ENCODE data around the gene EPHB6.

EPHB6 gene

DNA sequence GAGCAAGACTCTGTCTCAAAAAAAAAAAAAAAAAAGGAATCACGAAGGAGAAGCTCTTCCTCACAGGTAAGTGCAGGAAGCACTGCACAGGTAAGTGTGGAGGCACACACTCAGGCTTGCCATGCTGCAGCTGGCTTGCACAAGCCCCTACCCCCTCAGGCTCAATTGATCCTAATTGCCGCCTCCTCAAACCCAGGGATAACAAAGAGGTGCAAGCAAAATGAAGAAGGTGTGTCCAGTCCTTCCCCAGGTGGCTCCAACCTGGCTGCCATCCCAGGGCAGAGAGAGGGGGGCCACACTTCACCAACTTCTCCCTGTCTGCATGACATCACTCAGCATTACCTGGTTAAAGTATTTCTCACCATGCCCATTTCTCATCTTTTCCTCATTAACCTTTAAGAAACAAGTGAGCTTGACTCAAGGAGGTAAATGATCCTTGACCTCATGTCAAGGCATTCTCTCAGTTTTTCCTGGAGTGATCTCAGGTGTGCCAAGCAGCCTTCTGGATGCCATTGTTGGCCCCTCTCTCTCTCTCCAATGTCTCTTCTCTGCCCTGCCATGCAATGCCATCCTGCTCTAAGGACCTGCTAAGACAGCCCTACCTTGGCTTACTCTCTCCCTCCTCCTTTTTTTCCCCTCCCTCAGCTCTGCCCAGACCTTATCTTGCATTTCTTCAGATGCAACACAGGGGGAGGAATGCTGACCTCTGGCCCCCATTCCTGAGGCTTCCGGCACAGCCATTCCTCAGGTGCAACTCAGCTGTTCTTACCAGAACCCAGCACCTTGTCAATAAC lies 43.7 kb downstream of the EPHB6 start:
- Histone ChIP-seq H3K4me1 (ENCODE audit: control insufficient read depth, insufficient read depth, low read length, unreplicated experiment) (no peaks in the 10 kb centered on the region), H3K36me3 (ENCODE audit: insufficient read depth, low read length) (no peaks in the 10 kb centered on the region), H3K79me2 (ENCODE audit: control insufficient read depth, insufficient read depth, low read length, unreplicated experiment) (no peaks in the 10 kb centered on the region), H3K4me3 (ENCODE audit: low read depth, low read length) (no peak overlapping the region), H3K27ac (ENCODE audit: low read depth, low read length) (no peak overlapping the region), H2AFZ (ENCODE audit: low read length, unreplicated experiment) (no peak overlapping the region), H3K27me3 (ENCODE audit: insufficient read depth, low read length) (peaks cover 35% of the 10 kb centered on the region)

GRCh38 chr7:142899661-142900060 lies 44.8 kb downstream of the EPHB6 start:
- Histone ChIP-seq H3K27ac (ENCODE audit: low read depth, low read length) (no peak overlapping the region), H3K27me3 (ENCODE audit: insufficient read depth, low read length) (peaks cover 32% of the 10 kb centered on the region), H3K4me3 (ENCODE audit: low read depth, low read length) (no peak overlapping the region), H2AFZ (ENCODE audit: low read length, unreplicated experiment) (no peak overlapping the region), H3K79me2 (ENCODE audit: control insufficient read depth, insufficient read depth, low read length, unreplicated experiment) (no peaks in the 10 kb centered on the region), H3K4me1 (ENCODE audit: control insufficient read depth, insufficient read depth, low read length, unreplicated experiment) (no peaks in the 10 kb centered on the region), H3K36me3 (ENCODE audit: insufficient read depth, low read length) (no peaks in the 10 kb centered on the region)

- no peak overlapping the region for H2AFZ ChIP-seq (ENCODE audit: low read length, unreplicated experiment)
- H3K4me1 ChIP-seq (ENCODE audit: control insufficient read depth, insufficient read depth, low read length, unreplicated experiment), result no peaks in the 10 kb centered on the region
- H3K79me2 ChIP-seq (ENCODE audit: control insufficient read depth, insufficient read depth, low read length, unreplicated experiment), result no peaks in the 10 kb centered on the region
- no peak overlapping the region for H3K4me3 ChIP-seq (ENCODE audit: low read depth, low read length)
- H3K27ac ChIP-seq (ENCODE audit: low read depth, low read length), result no peak overlapping the region
- H3K27me3 ChIP-seq (ENCODE audit: insufficient read depth, low read length), result peaks cover 23% of the 10 kb centered on the region
- H3K36me3 ChIP-seq (ENCODE audit: insufficient read depth, low read length), result no peaks in the 10 kb centered on the region
These were observed 46.8 kb downstream of the EPHB6 start for GRCh38 chr7:142901426-142902259.

DNA sequence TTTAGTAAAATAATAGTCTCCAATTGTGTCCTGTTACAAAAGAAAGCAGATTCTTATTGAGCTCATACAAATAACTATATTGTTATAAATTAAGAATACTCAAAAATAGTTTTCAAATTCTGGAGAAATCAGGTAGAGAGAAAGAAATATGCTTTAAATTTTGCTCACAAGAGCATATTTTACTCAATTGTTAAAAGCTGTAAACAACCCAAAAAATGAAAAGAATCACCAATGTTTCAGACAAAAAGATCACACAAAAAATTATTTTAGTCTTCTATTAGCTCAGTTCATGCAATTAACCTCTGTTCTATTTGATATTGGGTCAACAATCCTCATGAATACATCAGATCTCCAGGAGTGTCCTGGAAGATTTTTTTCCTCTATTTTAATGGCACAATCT lies 49.3 kb downstream of the EPHB6 start:
- Histone ChIP-seq H3K4me3 (ENCODE audit: low read depth, low read length) (no peak overlapping the region), H3K27me3 (ENCODE audit: insufficient read depth, low read length) (peaks cover 10% of the 10 kb centered on the region; the same call in 1 of the 2 replicates), H3K4me1 (ENCODE audit: control insufficient read depth, insufficient read depth, low read length, unreplicated experiment) (no peaks in the 10 kb centered on the region), H3K79me2 (ENCODE audit: control insufficient read depth, insufficient read depth, low read length, unreplicated experiment) (no peaks in the 10 kb centered on the region), H3K36me3 (ENCODE audit: insufficient read depth, low read length) (no peaks in the 10 kb centered on the region), H3K27ac (ENCODE audit: low read depth, low read length) (no peak overlapping the region), H2AFZ (ENCODE audit: low read length, unreplicated experiment) (no peak overlapping the region)

GRCh38 chr7:142905759-142906158 lies 50.9 kb downstream of the EPHB6 start:
- no peaks in the 10 kb centered on the region for H3K79me2 ChIP-seq (ENCODE audit: control insufficient read depth, insufficient read depth, low read length, unreplicated experiment)
- H3K27me3 ChIP-seq (ENCODE audit: insufficient read depth, low read length), result peaks cover 8% of the 10 kb centered on the region; the same call in 1 of the 2 replicates
- H2AFZ ChIP-seq (ENCODE audit: low read length, unreplicated experiment), result no peak overlapping the region
- no peaks in the 10 kb centered on the region for H3K36me3 ChIP-seq (ENCODE audit: insufficient read depth, low read length)
- no peak overlapping the region for H3K27ac ChIP-seq (ENCODE audit: low read depth, low read length)
- H3K4me3 ChIP-seq (ENCODE audit: low read depth, low read length), result no peak overlapping the region
- no peaks in the 10 kb centered on the region for H3K4me1 ChIP-seq (ENCODE audit: control insufficient read depth, insufficient read depth, low read length, unreplicated experiment)

- Histone ChIP-seq H2AFZ (ENCODE audit: low read length, unreplicated experiment) (no peak overlapping the region), H3K27ac (ENCODE audit: low read depth, low read length) (no peak overlapping the region), H3K4me1 (ENCODE audit: control insufficient read depth, insufficient read depth, low read length, unreplicated experiment) (no peaks in the 10 kb centered on the region), H3K36me3 (ENCODE audit: insufficient read depth, low read length) (no peaks in the 10 kb centered on the region), H3K27me3 (ENCODE audit: insufficient read depth, low read length) (peaks cover 16% of the 10 kb centered on the region), H3K4me3 (ENCODE audit: low read depth, low read length) (no peak overlapping the region), H3K79me2 (ENCODE audit: control insufficient read depth, insufficient read depth, low read length, unreplicated experiment) (no peaks in the 10 kb centered on the region)
These were observed 51.8 kb downstream of the EPHB6 start for GRCh38 chr7:142906643-142907042.

- Histone ChIP-seq H3K4me1 (ENCODE audit: control insufficient read depth, insufficient read depth, low read length, unreplicated experiment) (no peaks in the 10 kb centered on the region), H3K79me2 (ENCODE audit: control insufficient read depth, insufficient read depth, low read length, unreplicated experiment) (no peaks in the 10 kb centered on the region), H3K36me3 (ENCODE audit: insufficient read depth, low read length) (no peaks in the 10 kb centered on the region), H2AFZ (ENCODE audit: low read length, unreplicated experiment) (no peak overlapping the region), H3K27me3 (ENCODE audit: insufficient read depth, low read length) (peaks cover 24% of the 10 kb centered on the region), H3K27ac (ENCODE audit: low read depth, low read length) (no peak overlapping the region), H3K4me3 (ENCODE audit: low read depth, low read length) (no peak overlapping the region)
These were observed 53.4 kb downstream of the EPHB6 start for GRCh38 chr7:142908290-142908689.

DNA sequence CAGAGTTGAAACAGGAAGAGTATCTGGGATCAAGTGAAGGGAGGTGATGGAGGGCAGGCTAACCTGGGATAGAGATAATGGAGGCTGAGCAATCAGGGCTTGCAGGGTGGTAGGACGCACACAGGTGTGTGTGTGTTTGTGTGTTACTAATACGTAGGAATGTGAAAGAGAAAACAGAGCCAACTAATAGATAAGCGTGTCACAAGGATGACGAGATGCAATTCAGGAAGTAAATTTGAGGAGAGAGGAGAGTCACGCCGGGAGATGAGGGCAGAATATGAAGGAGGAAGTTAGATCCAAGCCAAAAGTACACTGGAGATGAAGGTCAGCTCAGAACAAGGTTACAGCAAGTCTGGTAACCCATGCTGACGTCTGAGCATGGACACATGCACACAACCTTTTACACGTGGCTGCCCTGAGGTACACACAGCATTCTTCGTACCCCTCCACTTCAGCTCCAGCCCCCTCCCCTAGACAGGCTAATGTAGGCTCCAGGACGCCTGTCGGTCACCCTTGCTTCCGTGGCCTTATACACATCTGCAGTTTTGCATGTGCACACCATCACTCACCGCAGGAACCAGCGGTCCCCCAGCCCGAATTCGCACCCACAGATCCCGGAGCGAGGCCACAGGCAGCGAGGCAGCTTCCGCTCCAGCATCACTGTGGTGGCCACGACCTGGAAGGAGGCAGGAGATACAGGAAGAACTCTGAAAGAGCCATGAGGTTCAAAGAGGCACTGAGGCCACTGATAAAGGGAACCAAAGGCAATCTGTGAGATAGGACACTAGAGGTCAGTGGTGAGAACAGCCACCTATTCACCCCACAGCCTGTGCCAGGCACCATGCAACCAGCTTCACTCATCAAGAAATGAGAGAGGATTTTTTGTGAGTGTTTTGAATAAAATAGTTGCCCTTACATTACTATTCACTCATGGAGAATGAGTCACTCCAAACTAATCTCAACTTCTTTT lies 54.3 kb downstream of the EPHB6 start:
- Histone ChIP-seq H3K36me3 (ENCODE audit: insufficient read depth, low read length) (no peaks in the 10 kb centered on the region), H3K27ac (ENCODE audit: low read depth, low read length) (no peak overlapping the region), H3K79me2 (ENCODE audit: control insufficient read depth, insufficient read depth, low read length, unreplicated experiment) (no peaks in the 10 kb centered on the region), H2AFZ (ENCODE audit: low read length, unreplicated experiment) (no peak overlapping the region), H3K4me3 (ENCODE audit: low read depth, low read length) (no peak overlapping the region), H3K27me3 (ENCODE audit: insufficient read depth, low read length) (peaks cover 24% of the 10 kb centered on the region), H3K4me1 (ENCODE audit: control insufficient read depth, insufficient read depth, low read length, unreplicated experiment) (no peaks in the 10 kb centered on the region)

GRCh38 chr7:142910031-142910433 lies 55.2 kb downstream of the EPHB6 start:
- Histone ChIP-seq H3K4me1 (ENCODE audit: control insufficient read depth, insufficient read depth, low read length, unreplicated experiment) (no peaks in the 10 kb centered on the region), H3K27ac (ENCODE audit: low read depth, low read length) (no peak overlapping the region), H2AFZ (ENCODE audit: low read length, unreplicated experiment) (no peak overlapping the region), H3K4me3 (ENCODE audit: low read depth, low read length) (no peak overlapping the region), H3K27me3 (ENCODE audit: insufficient read depth, low read length) (peaks cover 24% of the 10 kb centered on the region), H3K36me3 (ENCODE audit: insufficient read depth, low read length) (no peaks in the 10 kb centered on the region), H3K79me2 (ENCODE audit: control insufficient read depth, insufficient read depth, low read length, unreplicated experiment) (no peaks in the 10 kb centered on the region)

GRCh38 chr7:142910481-142910880 lies 55.6 kb downstream of the EPHB6 start:
- H3K27me3 ChIP-seq (ENCODE audit: insufficient read depth, low read length), result peaks cover 27% of the 10 kb centered on the region

More at GRCh38 chr7:142910481-142910880, 55.6 kb downstream of the EPHB6 start:
- no peak overlapping the region for H2AFZ ChIP-seq (ENCODE audit: low read length, unreplicated experiment)
- H3K36me3 ChIP-seq (ENCODE audit: insufficient read depth, low read length), result no peaks in the 10 kb centered on the region
- H3K79me2 ChIP-seq (ENCODE audit: control insufficient read depth, insufficient read depth, low read length, unreplicated experiment), result no peaks in the 10 kb centered on the region
- no peak overlapping the region for H3K4me3 ChIP-seq (ENCODE audit: low read depth, low read length)
- no peaks in the 10 kb centered on the region for H3K4me1 ChIP-seq (ENCODE audit: control insufficient read depth, insufficient read depth, low read length, unreplicated experiment)
- H3K27ac ChIP-seq (ENCODE audit: low read depth, low read length), result no peak overlapping the region
